IPS DF 6.9 (cell line): ENCODE data around the gene NUDT1.
A peak's percentile ranks its signal among the peaks of the same experiment; 100 is the strongest.

ENCODE experiments used
- DNase-seq: peaks from one replicate; pipeline ENCODE4 v3.0.0-alpha.2; 2013; ENCODE audit warnings: low read depth, low spot score
- H3K27ac ChIP-seq: one replicate; pipeline ENCODE4 v1.5.1; 2013; ENCODE audit warnings: low read length, control low read depth
- H3K27me3 ChIP-seq: 2 replicates; pipeline ENCODE4 v1.6.1; 2013; ENCODE audit warnings: mild to moderate bottlenecking, low read length; ENCODE audit not compliant: control insufficient read depth, insufficient read depth
- H3K36me3 ChIP-seq: 2 replicates; pipeline ENCODE4 v1.6.1; 2013; ENCODE audit warnings: low read length; ENCODE audit not compliant: control insufficient read depth, insufficient read depth
- H3K4me1 ChIP-seq: 2 replicates; pipeline ENCODE4 v1.6.1; 2013; ENCODE audit warnings: low read length; ENCODE audit not compliant: control insufficient read depth, insufficient read depth
- H3K4me3 ChIP-seq: 2 replicates; pipeline ENCODE4 v1.5.1; 2013; ENCODE audit warnings: mild to moderate bottlenecking, low read length
- H3K9me3 ChIP-seq: 2 replicates; pipeline ENCODE4 v1.6.1; 2013; ENCODE audit warnings: low read length, inconsistent platforms; ENCODE audit not compliant: control insufficient read depth, insufficient read depth
- WGBS: extraction: QIAGEN DNeasy Blood & Tissue Kit; methylation state at CpG from one replicate; pipeline ENCODE4 v1.1.7; 2013; ENCODE audit warnings: mixed read lengths, missing lambda C conversion rate; ENCODE audit not compliant: insufficient read length, insufficient coverage; 5-methylcytosine and 5-hydroxymethylcytosine counted together

NUDT1 gene

GRCh38 chr7:2208712-2209111 lies 33.3 kb upstream of the NUDT1 start:
- Histone ChIP-seq H3K27me3 (no peaks in the 10 kb centered on the region), H3K4me1 (no peaks in the 10 kb centered on the region), H3K9me3 (no peaks in the 10 kb centered on the region), H3K4me3 (no peak overlapping the region), H3K36me3 (peaks cover 28% of the 10 kb centered on the region), H3K27ac (no peak overlapping the region)
- DNase-seq = no peak
- no CpG with 5 or more reads among the region's 16 CpGs for WGBS

GRCh38 chr7:2209146-2209960 lies 32.7 kb upstream of the NUDT1 start:
- WGBS = no CpG with 5 or more reads among the region's 21 CpGs
- H3K27ac ChIP-seq = no peak overlapping the region
- DNase-seq = peak; percentile 67
- H3K9me3 ChIP-seq = no peaks in the 10 kb centered on the region
- no peaks in the 10 kb centered on the region for H3K4me1 ChIP-seq
- no peak overlapping the region for H3K4me3 ChIP-seq
- no peaks in the 10 kb centered on the region for H3K27me3 ChIP-seq
- H3K36me3 ChIP-seq = peaks cover 30% of the 10 kb centered on the region

- no peaks in the 10 kb centered on the region for H3K9me3 ChIP-seq
- H3K27ac ChIP-seq = no peak overlapping the region
- no peak overlapping the region for H3K4me3 ChIP-seq
- H3K36me3 ChIP-seq = peaks cover 33% of the 10 kb centered on the region
- H3K4me1 ChIP-seq = no peaks in the 10 kb centered on the region
- no peaks in the 10 kb centered on the region for H3K27me3 ChIP-seq
- no CpG with 5 or more reads among the region's 8 CpGs for WGBS
- no peak for DNase-seq
These were observed 32.1 kb upstream of the NUDT1 start for GRCh38 chr7:2209961-2210323.

- Histone ChIP-seq H3K9me3 (no peaks in the 10 kb centered on the region), H3K36me3 (peaks cover 37% of the 10 kb centered on the region), H3K27me3 (no peaks in the 10 kb centered on the region), H3K4me3 (no peak overlapping the region), H3K27ac (no peak overlapping the region), H3K4me1 (no peaks in the 10 kb centered on the region)
- DNase-seq = no peak
- WGBS = no CpG with 5 or more reads among the region's 30 CpGs
These were observed 31.3 kb upstream of the NUDT1 start for GRCh38 chr7:2210551-2211258.

GRCh38 chr7:2211259-2211880 lies 30.7 kb upstream of the NUDT1 start:
- Histone ChIP-seq H3K4me3 (no peak overlapping the region), H3K27me3 (no peaks in the 10 kb centered on the region), H3K27ac (no peak overlapping the region), H3K9me3 (no peaks in the 10 kb centered on the region), H3K4me1 (no peaks in the 10 kb centered on the region), H3K36me3 (peaks cover 42% of the 10 kb centered on the region)
- whole genome bisulfite sequencing = no CpG with 5 or more reads among the region's 15 CpGs
- DNase-seq = no peak

GRCh38 chr7:2211926-2212325 lies 30.1 kb upstream of the NUDT1 start:
- peaks cover 48% of the 10 kb centered on the region for H3K36me3 ChIP-seq
- no CpG with 5 or more reads among the region's 13 CpGs for WGBS
- H3K27me3 ChIP-seq = no peaks in the 10 kb centered on the region
- no peak overlapping the region for H3K27ac ChIP-seq
- no peak overlapping the region for H3K4me3 ChIP-seq
- no peak for DNase-seq
- no peaks in the 10 kb centered on the region for H3K4me1 ChIP-seq
- no peaks in the 10 kb centered on the region for H3K9me3 ChIP-seq

GRCh38 chr7:2212906-2213305 lies 29.1 kb upstream of the NUDT1 start:
- no peak overlapping the region for H3K4me3 ChIP-seq
- no CpG with 5 or more reads among the region's 10 CpGs for WGBS
- no peak for DNase-seq
- no peaks in the 10 kb centered on the region for H3K27me3 ChIP-seq
- H3K4me1 ChIP-seq = no peaks in the 10 kb centered on the region
- no peak overlapping the region for H3K27ac ChIP-seq
- no peaks in the 10 kb centered on the region for H3K9me3 ChIP-seq
- H3K36me3 ChIP-seq = peaks cover 58% of the 10 kb centered on the region

GRCh38 chr7:2213551-2214215 lies 28.3 kb upstream of the NUDT1 start:
- DNase-seq = no peak
- no CpG with 5 or more reads among the region's 15 CpGs for WGBS
- Histone ChIP-seq H3K27me3 (no peaks in the 10 kb centered on the region), H3K4me3 (no peak overlapping the region), H3K27ac (no peak overlapping the region), H3K4me1 (no peaks in the 10 kb centered on the region), H3K9me3 (no peaks in the 10 kb centered on the region), H3K36me3 (peaks cover 59% of the 10 kb centered on the region)

GRCh38 chr7:2214636-2215035 lies 27.4 kb upstream of the NUDT1 start:
- Histone ChIP-seq H3K27me3 (no peaks in the 10 kb centered on the region), H3K36me3 (peaks cover 58% of the 10 kb centered on the region), H3K27ac (no peak overlapping the region), H3K4me3 (no peak overlapping the region), H3K9me3 (no peaks in the 10 kb centered on the region), H3K4me1 (no peaks in the 10 kb centered on the region)
- no peak for DNase-seq
- no CpG with 5 or more reads among the region's 9 CpGs for WGBS

GRCh38 chr7:2215851-2216250 lies 26.2 kb upstream of the NUDT1 start:
- Histone ChIP-seq H3K9me3 (no peaks in the 10 kb centered on the region), H3K27me3 (no peaks in the 10 kb centered on the region), H3K4me3 (no peak overlapping the region), H3K36me3 (peaks cover 59% of the 10 kb centered on the region), H3K4me1 (no peaks in the 10 kb centered on the region), H3K27ac (no peak overlapping the region)
- no peak for DNase-seq
- WGBS = no CpG with 5 or more reads among the region's 17 CpGs
